GM19239 (cell line): ENCODE data around the gene TRIP6.
"Not testable (repeated sequence)": the region's sequence is repeated elsewhere in the genome, so short reads cannot be mapped to it uniquely, and the experiment has no call there.

Experiments used
- DNase-seq: peaks from one replicate; pipeline ENCODE4 v3.0.0; 2011; ENCODE audit warnings: low spot score; ENCODE audit not compliant: insufficient read length
- FAIRE-seq: peaks from 2 replicates; lab custom pipeline; 2011; peaks lifted over from hg19 to GRCh38; lab: Jason Lieb, UNC

Gene TRIP6

DNA sequence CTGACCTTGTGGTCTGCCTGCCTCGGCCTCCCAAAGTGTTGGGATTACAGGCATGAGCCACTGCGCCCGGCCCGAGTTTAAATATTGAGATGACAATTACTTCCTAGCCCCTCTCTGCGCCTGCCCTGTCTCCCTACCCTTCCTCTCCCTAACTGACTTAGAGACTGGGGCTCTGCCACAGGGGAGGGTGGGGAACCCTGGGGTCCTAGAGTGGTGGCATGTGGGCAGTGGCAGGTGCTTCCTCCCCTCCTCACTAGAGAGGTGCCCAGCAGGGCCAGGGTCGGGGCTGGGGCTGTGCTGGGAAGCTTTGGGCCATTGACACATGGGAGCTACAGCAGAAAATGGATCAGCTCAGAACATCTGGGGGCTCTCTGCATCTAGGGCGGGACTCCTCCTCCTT is 35.5 kb downstream of the TRIP6 start:
- FAIRE-seq (no peak), DNase-seq (no peak)

DNA sequence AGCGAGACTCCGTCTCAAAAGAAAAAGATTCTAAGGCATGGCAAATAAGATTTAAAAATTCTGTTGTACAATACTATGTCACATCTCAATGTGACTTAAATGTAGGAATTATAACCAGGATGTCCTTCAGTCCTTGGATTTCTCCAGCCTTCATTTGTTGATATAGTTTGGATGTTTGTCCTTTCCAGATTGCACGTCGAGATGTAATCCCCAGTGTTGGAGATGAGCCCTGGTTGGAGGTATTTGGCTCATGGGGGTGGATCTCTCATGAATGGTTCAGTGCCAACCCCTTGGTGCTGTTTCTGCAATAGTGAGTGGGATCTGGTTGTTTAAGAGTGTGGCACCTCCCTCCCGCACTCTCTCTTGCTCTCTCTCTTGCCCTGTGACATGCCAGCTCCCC is 41.3 kb downstream of the TRIP6 start:
- FAIRE-seq (no peak), DNase-seq (no peak)

- DNase-seq, FAIRE-seq: not testable (repeated sequence)
Measured at GRCh38 chr7:100910443-100910842, 43.3 kb downstream of the TRIP6 start.

DNA sequence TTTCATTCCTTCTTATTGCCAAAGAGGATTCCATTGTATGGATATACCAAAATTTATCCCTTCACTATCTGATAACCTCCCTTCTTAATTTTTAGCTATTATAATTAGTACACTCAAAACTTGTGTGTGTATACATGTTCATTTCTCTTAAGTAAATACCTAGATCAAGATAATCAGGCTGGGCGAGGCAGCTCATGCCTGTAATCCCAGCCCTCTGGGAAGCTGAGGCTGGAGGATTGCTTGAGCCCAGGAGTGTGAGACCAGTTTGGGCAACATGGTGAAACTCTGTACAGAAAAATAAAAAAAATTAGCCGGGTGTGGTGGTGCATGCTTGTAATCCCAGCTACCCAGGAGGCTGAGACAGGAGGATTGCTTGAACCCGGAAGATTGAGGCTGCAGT is 44.3 kb downstream of the TRIP6 start:
- no peak for FAIRE-seq
- no peak for DNase-seq

DNA sequence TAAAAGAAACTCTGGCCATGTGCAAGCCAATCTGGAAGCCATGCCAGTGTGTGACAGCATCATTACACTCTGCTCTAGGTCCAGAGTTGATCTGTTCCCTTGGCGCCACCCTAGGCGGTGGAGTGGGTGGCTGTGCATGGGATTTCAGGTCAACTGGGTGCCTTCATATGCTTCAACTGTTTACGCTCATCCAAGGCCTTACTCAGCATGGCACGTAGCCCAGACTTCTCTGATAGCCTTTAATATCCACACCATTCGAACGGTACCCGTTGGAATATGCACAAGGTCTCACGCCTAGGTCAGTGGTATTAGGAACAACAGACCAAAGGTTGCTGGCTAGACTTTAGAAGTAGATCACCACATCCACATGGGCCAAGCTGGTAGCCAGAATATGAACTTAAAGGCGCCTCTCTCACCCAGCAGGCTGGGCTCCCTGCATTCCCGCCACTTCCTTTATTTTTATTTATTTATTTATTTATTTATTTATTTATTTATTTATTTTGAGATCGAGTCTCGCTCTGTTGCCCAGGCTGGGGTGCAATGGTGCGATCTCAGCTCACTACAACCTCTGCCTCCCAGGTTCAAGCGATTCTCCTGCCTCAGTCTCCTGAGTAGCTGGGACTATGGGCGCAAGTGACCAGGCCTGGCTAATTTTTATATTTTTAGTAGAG is 47.2 kb downstream of the TRIP6 start:
- no peak for DNase-seq

DNA sequence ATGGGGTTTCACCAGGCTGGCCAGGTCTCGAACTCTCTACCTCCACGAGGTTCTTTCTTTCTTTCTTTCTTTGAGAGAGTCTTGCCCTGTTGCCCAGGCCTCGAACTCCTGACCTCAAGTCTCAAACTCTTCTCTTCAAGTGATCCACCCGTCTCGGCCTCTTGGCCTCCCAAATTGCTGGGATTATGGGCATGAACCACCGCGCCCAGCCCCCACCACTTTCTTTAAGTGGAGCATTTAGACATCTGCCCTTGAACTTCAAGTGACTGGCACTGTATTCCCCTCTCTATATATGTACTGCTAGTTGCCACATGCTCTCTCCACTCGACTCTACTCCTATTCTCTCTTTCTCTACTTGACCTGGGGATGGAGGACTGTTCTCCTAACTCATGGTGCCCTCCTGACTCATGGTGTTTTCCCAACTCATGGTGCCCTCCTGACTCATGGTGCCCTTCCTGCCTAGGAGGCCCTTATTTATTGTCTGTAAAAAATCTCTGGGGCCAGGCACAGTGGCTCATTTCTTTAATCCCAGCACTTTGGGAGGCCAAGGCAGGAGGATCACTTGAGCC is 47.8 kb downstream of the TRIP6 start:
- DNase-seq (no peak), FAIRE-seq (no peak)

More for the DNA sequence above, 47.2 kb downstream of the TRIP6 start:
- FAIRE-seq, result no peak

- FAIRE-seq, DNase-seq: not testable (repeated sequence)
Measured at GRCh38 chr7:100919335-100919734, 52.1 kb downstream of the TRIP6 start.

GRCh38 chr7:100919779-100920437 is 52.7 kb downstream of the TRIP6 start:
- not testable (repeated sequence) for FAIRE-seq

GRCh38 chr7:100921039-100921438 is 53.9 kb downstream of the TRIP6 start:
- DNase-seq, result no peak
- FAIRE-seq, result no peak

More at GRCh38 chr7:100919779-100920437, 52.7 kb downstream of the TRIP6 start:
- DNase-seq, result not testable (repeated sequence)
